ENCODE measurements around the gene APOBEC3C.
"Not testable (repeated sequence)": the region's sequence is repeated elsewhere in the genome, so short reads cannot be mapped to it uniquely, and the experiment has no call there.

APOBEC3C gene

DNA sequence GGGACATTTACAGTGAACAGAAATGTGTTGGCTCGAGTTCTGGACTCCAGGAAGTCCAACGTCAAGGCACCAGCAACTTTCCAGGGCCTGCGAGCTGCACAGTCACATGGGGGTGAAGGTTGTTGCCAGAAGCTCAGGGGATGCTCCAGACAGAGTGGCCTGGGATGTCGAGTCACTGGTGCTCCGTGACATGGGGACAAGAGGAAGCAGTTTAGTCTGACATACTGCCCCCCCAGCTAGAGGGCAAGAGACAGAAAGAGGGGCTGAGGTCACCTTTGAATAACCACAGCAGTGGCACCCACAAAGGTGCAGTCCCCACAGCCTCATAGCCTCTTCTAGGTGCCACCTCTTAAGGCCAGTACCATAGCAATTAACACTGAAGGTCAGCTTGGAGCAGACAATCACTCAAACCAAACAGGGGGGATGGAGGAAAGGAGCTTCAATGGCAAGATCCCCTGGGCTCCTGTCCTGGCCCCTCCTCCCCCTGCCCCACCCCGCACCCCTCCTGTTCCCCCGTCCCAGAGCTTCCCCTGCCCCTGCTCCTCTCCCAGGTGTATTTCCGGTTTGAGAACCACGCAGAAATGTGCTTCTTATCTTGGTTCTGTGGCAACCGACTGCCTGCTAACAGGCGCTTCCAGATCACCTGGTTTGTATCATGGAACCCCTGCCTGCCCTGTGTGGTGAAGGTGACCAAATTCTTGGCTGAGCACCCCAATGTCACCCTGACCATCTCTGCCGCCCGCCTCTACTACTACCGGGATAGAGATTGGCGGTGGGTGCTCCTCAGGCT lies 10.7 kb downstream of the APOBEC3C start:
- DNase-seq (ENCODE audit: low read depth), result no peak

DNA sequence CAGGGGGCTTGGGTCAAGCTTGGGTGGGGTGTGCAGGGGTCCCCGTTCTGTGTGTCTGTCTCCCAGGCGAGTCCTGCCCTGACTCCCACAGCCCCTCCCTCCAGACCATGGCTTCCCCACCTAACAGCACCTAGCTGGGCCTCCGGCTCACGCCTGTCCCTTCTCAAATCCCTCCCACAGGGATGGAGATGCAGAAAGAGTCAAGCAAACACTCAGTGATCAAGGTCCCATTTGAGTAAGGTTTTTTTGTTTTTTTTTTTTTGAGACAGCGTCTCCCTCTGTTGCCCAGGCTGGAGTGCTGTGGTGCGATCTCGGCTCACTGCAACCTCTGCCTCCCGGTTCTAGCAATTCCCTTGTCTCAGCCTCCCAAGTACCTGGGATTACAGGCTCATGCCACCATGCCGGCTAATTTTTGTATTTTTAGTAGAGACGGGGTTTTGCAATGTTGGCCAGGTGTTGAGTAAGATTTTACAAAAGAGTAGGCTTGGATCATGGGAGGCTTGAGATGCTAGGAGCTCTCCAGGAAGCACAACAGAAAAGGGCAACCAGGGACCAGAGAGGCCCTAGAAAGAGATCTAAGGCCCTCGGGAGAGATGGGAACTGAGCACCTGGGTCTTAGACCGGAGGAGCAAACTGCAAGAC lies 12.6 kb downstream of the APOBEC3C start:
- DNase-seq (ENCODE audit: low read depth), result no peak

DNA sequence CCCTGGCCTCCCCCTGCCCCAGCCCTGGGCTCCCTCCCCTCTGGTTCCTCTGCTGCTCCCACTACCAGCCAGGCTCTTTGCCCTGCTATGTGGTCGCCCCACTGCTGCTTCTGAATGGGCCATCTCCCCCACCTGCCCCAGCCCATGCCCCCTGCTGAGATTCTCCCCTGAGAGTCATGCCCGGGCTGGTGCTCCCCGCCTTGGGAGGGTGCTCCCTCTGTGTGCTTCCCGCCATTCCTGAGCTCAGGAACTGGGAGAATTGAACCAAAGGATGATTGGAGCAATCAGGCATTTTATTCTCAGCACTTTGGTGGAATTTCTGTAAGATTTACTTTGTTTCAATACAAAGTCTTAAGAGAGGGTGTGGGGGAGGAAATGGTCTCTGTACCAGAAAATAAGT lies 13.7 kb downstream of the APOBEC3C start:
- no peak for DNase-seq (ENCODE audit: low read depth)

DNA sequence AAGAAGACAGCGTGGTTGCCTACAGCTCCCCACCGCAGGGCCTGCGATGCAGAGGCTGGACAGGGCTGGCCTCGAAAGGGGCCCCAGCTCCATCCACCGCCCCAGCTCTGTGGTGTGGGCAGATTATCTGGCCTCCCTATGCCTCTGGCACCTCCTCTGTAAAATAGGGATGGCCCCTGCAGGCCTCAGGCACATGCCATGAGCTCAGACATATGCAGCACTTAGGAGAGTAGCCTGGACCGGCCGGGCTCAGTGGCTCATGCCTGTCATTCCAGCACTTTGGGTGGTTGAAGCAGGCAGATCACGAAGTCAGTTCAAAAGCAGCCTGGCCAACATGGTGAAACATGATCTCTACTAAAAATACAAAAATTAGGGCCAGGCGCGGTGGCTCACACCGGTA lies 14.2 kb downstream of the APOBEC3C start:
- DNase-seq (ENCODE audit: low read depth), result no peak

DNA sequence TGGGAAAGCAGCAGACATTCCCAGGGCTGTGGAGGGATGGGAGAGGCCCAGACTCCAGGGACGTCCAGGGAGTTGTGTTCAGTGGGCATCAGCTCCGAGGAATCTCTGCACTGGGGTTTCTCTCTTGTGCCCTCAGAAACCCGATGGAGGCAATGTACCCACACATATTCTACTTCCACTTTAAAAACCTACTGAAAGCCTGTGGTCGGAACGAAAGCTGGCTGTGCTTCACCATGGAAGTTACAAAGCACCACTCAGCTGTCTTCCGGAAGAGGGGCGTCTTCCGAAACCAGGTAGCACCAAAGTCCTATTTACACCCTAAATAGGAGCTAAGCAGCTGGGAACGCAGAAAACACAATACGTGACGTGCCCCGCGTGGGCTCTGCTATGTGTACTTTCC lies 15.2 kb downstream of the APOBEC3C start:
- no peak for DNase-seq (ENCODE audit: low read depth)

DNA sequence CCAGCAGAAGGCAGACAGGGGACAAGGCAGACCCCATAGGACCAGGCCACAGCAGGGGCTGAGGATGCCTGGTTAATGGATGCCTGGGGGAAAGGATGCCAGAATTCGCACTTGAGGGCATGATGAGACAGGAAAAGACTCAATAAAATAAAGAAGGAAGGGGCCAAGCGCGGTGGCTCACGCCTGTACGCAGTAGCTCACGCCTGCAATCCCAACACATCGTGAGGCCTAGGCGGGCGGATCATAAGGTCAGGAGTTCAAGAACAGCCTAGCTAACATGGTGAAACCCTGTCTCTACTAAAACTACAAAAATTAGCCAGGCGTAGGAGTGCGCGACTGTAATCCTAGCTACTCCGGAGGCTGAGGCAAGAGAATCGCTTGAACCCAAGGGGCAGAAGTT lies 16.6 kb downstream of the APOBEC3C start:
- no peak for DNase-seq (ENCODE audit: low read depth)

DNA sequence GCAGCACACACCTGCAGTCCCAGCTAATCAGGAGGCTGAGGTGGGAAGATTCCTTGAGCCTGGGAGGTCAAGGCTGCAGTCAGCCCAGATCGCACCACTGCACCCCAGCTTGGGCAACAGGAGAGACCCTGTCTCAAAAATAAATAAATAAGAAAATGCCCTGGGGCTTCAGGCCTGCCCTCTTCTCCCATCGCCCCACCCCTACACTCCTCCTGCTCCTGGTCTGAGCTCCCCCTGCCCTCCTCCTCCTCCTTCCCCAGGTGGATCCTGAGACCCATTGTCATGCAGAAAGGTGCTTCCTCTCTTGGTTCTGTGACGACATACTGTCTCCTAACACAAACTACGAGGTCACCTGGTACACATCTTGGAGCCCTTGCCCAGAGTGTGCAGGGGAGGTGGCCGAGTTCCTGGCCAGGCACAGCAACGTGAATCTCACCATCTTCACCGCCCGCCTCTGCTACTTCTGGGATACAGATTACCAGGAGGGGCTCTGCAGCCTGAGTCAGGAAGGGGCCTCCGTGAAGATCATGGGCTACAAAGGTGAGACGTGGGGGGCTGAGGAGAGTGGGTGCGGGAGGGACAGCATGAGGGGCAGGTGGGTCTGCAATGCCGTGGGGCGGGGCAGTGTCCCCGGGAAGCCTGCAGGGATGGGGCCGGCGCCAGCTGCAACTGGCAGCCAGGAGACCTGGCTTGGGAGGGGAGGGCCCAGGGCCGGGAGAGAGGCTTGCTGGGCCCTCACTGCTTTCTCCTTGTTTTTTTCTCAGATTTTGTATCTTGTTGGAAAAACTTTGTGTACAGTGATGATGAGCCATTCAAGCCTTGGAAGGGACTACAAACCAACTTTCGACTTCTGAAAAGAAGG lies 17.6 kb downstream of the APOBEC3C start:
- DNase-seq (ENCODE audit: low read depth), result not testable (repeated sequence)

DNA sequence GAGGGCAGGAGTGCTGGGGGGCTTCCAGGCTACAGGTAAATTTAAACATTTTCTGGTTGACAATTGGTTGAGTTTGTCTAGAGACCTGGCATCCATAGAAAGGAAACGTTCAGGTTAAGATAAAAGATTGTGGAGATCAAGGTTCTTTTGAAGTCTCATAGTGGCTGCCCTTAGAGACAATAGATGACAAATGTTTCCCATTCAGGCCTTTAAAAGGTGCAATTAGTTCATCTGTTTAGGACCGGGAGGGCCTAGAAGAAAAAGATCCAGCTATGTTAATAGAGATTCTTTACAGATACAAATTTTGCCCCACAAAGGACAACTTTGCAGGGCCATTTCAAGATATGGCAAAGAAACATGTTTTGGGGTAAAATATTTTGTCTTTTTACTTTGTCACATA lies 23.0 kb downstream of the APOBEC3C start:
- DNase-seq (ENCODE audit: low read depth), result not testable (repeated sequence)

DNA sequence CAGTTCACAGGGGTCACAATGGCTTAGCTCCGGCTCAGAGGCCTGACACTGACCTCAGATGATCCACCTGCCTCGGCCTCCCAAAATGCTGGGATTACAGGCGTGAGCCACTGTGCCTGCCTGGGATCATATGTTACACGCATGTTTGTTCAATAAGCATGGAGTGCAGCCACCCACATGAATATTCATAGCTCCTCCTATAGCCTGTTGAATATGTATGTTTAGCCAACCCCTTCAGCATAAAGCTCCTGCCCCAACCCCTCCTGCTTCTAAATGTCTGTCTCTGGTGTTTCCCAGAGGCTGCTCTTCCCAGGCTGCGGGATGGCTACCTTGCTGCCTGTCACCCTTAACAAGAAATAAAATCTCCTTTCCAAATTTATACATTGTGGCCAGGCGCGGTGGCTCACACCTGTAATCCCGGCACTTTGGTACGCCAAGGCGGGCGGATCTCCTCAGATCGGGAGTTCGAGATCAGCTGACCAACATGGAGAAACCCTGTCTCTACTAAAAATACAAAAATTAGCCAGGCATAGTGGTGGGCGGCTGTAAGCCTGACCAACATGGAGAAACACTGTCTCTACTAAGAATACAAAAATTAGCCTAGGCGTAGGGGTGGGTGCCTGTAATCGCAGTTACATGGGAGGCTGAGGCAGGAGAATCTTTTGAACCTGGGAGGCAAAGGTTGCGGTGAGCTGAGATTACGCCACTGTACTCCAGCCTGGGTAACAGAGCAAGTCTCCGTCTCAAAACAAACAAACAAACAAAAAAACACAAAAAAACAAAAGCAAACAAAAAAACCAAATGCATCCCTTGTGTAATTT lies 25.5 kb downstream of the APOBEC3C start:
- no peak for DNase-seq (ENCODE audit: low read depth)

DNA sequence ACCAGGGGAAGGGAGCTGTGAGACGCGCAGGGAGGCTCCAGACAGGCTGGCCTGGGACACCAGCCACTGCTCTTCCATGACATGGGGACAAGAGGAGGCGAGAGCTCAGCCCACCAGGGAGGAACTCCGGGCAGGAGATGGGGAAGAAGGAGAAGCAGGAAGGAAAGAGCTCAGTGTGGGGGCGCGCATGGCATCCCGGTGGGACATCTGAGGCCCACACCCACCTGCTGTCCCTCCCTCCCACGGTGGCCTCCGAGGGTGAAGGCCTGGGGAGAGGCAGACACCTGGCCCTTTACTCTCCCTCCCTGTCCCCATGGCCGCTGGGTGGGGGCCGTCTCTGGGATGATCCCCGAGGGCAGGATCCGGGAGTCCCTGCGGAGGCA lies 26.1 kb downstream of the APOBEC3C start:
- DNase-seq (ENCODE audit: low read depth), result not testable (repeated sequence)

DNA sequence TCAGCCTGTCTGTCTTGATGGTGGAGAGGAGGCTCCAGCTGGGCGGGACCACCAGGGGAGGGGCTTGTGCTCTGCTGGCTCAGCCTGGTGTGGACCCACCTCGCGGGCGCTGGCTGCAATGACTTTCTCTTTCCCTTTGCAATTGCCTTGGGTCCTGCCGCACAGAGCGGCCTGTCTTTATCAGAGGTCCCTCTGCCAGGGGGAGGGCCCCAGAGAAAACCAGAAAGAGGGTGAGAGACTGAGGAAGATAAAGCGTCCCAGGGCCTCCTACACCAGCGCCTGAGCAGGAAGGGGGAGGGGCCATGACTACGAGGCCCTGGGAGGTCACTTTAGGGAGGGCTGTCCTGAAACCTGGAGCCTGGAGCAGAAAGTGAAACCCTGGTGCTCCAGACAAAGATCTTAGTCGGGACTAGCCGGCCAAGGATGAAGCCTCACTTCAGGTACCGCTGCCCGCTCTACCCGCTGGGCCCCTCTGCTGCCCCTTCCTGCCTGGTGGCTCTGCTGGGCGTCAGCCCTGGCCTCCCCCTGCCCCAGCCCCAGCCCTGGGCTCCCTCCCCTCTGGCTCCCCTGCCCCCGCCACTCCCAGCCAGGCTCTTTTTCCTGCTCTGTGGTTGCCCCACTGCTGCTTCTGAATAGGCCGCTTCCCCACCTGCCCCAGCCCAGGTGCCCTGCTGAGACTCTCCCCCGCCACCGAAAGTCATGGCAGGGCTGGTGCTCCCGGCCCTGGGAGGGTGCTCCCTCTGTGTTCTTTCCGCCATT lies 26.7 kb downstream of the APOBEC3C start, which contains the start of gene APOBEC3F:
APOBEC3F (plus strand) TSS at position 327 of the 759 bp plus-strand sequence; CDS start at position 424, 97 bp downstream.
- DNase-seq (ENCODE audit: low read depth), result peak; percentile 41

DNA sequence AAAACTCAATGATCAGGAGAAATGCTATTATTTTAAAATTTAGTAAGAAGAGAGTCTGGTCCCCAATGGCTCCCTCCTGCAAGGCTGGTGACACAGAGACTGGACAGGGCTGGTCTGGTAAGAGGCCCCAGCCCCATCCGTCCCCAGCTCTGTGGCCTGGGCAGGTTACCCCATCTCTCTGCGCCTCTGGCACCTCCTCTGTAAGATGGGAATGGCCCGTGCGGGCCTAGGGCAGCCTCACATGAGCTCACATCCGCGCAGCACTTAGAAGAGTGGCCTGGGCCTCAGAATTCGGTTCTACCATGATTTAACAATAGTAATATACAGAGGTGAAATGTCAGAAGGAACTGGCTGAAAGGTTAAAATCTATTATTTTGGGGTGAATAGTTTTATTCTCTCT lies 27.9 kb downstream of the APOBEC3C start:
- DNase-seq (ENCODE audit: low read depth), result no peak

DNA sequence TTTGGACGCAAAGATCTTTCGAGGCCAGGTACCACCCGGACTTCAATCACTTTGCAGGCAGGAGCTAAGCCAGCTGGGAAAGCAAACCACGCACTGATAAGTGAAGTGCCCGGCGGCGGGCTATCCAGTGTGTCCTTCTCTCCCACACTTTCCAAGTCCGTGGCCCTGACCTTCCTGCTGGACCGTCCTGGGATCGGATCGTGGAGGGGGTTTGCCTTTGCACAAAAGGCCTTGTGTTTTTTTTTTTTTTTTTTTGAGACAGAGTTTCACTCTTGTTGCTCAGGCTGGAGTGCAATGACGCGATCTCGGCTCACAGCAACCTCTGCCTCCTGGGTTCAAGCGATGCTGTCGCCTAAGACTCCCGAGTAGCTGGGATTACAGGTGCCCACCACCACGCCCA lies 29.0 kb downstream of the APOBEC3C start:
- not testable (repeated sequence) for DNase-seq (ENCODE audit: low read depth)

DNA sequence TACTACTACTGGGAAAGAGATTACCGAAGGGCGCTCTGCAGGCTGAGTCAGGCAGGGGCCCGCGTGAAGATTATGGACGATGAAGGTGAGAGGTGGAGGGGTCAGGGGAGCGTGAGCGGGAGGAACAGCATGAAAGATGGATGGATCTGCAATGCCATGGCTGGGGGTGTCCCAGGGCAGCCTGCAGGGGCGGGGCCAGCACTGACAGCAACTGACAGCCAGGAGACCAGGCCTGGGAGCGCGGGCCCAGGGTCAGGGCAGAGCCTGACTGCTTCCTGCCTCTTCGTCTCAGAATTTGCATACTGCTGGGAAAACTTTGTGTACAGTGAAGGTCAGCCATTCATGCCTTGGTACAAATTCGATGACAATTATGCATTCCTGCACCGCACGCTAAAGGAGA lies 31.1 kb downstream of the APOBEC3C start:
- not testable (repeated sequence) for DNase-seq (ENCODE audit: low read depth)

DNA sequence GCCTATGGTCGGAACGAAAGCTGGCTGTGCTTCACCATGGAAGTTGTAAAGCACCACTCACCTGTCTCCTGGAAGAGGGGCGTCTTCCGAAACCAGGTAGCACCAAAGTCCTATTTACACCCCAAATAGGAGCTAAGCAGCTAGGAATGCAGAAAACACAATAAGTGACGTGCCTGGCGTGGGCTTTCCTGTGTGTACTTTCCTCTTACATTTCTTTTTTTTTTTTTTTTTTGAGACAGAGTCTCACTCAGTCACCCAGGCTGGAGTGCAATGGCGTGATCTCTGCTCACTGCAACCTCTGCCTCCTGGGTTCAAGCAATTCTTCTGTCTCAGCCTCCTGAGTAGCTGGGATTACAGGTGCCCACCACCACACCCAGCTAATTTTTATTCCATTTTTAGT lies 35.4 kb downstream of the APOBEC3C start:
- DNase-seq (ENCODE audit: low read depth), result not testable (repeated sequence)

DNA sequence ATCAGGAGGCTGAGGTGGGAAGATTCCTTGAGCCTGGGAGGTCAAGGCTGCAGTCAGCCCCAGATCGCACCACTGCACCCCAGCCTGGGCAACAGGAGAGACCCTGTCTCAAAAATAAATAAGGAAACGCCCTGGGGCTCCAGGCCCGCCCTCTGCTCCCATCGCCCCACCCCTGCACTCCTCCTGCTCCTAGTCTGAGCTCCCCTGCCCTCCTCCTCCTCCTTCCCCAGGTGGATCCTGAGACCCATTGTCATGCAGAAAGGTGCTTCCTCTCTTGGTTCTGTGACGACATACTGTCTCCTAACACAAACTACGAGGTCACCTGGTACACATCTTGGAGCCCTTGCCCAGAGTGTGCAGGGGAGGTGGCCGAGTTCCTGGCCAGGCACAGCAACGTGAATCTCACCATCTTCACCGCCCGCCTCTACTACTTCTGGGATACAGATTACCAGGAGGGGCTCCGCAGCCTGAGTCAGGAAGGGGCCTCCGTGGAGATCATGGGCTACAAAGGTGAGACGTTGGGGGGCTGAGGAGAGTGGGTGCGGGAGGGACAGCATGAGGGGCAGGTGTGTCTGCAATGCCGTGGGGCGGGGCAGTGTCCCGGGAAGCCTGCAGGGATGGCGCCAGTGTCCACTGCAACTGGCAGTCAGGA lies 37.9 kb downstream of the APOBEC3C start:
- not testable (repeated sequence) for DNase-seq (ENCODE audit: low read depth)

DNA sequence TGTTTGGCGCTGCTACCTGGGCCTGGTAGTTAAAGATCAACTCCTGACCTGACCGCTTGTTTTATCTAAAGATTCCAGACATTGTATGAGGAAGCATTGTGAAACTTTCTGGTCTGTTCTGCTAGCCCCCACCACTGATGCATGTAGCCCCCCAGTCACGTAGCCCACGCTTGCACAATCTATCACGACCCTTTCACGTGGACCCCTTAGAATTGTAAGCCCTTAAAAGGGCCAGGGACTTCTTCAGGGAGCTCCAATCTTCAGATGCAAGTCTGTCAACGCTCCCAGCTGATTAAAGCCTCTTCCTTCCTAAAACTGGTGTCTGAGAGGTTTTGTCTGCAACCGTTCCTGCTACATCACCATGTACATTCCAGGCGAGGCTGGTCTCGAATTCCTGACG lies 41.6 kb downstream of the APOBEC3C start:
- no peak for DNase-seq (ENCODE audit: low read depth)

DNA sequence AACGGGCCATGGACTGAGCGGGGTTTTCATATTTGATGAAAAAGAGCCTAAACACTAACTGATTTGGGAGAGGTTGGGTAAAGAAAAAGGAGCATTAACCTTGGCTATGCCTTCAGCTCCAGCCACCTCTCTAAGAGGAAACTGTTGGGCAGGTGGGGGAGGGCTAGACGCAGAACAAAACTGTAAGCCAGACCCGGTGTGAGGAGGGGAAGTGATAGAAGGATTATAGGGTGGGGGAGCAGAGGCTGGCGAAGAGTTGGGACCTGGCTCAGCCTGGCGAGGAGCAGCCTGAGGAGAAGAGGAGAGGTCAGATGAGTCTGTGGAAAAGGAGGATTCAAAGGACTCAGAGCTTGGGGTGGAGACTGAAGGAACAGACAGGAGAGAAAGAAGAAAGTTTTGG lies 47.2 kb downstream of the APOBEC3C start:
- DNase-seq (ENCODE audit: low read depth), result not testable (repeated sequence)

DNA sequence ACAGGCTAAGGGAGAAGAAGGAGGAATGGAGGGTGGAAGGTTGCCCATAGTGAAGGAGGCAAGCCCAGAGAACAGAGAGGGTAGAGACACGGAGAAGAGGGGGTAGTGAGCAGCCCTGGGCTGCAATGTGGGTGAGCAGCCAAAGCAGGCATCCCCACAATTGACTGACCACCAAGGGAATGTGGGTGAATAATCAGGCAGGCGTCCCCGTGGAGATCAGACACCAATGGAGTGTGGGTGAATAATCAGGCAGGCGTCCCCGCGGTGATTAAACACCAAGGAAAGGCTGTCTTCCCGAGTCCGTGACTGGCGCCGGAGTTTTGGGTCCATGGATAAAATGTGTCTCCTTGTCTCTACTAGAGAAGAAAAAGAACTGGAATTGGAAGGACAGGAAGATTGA lies 47.9 kb downstream of the APOBEC3C start:
- DNase-seq (ENCODE audit: low read depth), result not testable (repeated sequence)

DNA sequence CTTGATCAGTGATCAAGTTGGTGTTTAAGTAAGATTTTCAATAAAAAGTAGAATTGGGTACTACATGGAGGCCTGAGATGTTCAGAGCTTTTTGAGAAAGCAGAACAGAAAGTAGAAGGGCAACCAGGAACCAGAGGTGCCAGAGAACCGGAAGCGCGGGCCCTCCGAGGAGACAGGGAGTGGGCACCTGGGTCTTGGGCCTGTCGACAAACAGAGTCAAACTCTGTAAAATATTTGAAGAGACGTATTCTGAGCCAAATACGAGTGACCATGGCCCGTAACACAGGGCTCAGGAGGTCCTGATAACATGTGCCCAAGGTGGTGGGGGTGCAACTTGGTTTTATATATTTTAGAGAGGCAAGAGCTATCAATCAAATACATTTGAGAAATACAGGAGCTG lies 49.8 kb downstream of the APOBEC3C start:
- not testable (repeated sequence) for DNase-seq (ENCODE audit: low read depth)

Measured in stimulated activated CD8-positive, alpha-beta memory T cell treated with anti-CD3 and anti-CD28 coated beads, Interleukin-12 subunit alpha, Interleukin-12 subunit beta, amount 100 ng/mL, for 1 hour (primary cell).